ENCODE measurements around the gene WWP2.
"Not testable (repeated sequence)": the region's sequence is repeated elsewhere in the genome, so short reads cannot be mapped to it uniquely, and the experiment has no call there.

Gene WWP2

DNA sequence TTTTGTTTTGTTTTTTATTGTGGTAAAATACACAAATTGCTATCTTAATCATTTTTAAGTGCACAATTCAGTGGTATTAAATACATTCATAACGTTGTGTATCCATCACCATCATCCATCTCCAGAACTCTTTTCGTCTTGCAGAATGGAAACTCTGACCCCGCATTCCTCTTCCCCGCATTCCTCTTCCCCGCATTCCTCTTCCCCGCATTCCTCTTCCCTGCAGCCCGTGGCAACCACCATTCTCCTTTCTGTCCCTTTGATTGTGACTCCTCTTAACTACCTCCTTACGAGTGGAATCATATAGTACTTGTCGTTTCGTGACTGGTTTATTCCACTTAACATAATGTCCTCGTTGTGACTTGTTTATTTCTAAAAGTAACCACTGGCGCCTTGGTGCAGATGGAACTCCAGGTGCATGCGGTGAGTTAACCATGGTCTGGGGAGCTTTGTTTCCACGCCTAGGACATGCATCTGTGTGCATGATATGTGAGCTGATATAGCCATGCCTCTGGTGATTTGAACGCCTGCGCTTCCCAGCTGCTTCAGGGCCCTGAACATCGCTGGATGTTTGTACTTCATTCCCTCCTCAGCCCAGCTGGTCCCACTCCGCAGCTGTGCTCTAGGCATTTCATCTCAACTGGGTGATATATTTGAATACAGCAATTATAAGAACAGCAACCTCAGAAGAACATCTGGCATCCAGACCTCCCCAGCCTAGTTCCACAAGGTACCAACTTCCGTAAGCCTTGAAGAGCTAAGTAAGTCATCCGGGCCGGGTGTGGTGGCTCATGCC, 181.3 kb downstream of the WWP2 start:
- not testable (repeated sequence) for DNase-seq (ENCODE audit: low read depth)

DNA sequence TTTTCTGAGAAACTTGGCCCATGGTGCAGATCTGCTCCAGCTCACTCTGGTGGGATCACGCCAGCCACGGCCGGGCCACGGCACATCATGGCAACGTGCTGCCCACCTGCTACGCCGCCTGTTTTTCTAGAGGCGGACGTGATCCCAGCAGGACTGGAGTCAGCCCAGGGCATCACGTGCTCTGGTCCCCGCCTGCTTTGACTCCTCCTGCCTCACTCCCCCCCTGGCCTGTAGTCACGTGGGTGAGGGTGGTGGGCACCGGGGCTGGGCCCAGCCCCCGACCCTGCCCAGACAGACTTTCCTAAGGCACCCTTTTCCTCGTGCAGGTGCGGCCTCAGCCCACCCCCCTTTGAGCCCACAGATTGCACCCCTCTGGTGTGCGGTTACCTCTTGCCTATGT, 188.3 kb downstream of the WWP2 start:
- not testable (repeated sequence) for DNase-seq (ENCODE audit: low read depth)

GRCh38 chr16:69951017-69951671, 189.0 kb downstream of the WWP2 start, which contains the start of gene CLEC18A:
Gene CLEC18A, plus strand, starts transcription at chr16:69951334. Its CDS starts 33 bp downstream, at chr16:69951367.
- not testable (repeated sequence) for DNase-seq (ENCODE audit: low read depth)

DNA sequence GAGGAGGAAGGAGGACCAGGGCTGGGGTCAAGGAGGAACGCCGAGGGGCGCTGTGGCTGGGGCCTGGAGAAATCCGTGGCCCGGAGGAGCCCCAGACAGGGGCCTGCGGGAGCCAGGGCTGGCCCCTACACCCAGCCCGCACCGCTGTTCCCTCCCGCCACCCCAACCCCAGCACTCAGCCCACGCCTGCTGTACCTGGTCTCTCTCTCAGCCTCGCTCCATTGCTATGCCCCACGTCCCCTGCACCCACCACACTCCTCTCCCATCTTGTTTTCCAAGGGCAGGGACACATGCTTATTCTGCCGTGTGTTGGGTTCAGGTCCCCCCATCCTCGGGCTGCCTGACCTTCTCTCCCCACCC, 189.5 kb downstream of the WWP2 start:
- DNase-seq (ENCODE audit: low read depth): not testable (repeated sequence)

GRCh38 chr16:69952116-69952515, 190.0 kb downstream of the WWP2 start:
- not testable (repeated sequence) for DNase-seq (ENCODE audit: low read depth)

DNA sequence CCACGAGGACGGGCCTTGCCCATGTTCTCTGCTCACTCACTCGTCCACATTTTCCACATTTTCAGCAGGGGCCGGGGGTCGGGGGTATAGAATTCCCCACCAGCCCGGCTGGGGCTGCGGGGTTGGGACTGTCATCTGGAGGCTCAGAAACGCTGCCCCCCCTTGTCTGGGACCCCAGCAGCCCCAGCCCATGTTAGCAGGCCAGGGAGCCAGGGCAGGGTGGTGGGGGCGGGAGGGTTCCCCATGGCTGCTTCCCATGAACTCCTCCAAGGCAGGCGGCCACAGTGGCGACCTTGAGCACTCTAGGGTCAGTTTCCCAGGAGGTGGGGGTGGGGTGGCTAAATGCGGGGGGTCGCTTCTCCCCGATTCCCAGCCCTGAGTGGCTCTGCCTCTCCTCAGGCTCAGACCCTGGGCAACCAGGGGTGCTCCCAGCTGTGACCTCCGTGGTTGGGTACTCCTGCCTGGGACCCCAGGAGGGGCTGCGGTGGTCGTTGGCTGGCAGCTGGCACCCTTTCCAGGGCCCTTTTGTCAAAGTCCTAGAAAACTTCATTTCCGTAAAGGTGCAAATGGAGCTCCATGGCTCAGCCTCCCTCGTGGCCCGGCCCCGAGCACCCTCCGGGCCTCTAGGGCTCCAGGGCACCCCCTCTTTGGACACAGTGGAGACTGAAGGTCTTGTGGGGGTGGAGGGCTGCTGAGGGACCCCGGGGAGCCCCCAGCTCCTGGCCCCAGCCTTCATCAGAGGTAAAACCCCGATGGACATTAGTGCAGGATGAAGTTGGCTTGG, 190.6 kb downstream of the WWP2 start:
- not testable (repeated sequence) for DNase-seq (ENCODE audit: low read depth)

DNA sequence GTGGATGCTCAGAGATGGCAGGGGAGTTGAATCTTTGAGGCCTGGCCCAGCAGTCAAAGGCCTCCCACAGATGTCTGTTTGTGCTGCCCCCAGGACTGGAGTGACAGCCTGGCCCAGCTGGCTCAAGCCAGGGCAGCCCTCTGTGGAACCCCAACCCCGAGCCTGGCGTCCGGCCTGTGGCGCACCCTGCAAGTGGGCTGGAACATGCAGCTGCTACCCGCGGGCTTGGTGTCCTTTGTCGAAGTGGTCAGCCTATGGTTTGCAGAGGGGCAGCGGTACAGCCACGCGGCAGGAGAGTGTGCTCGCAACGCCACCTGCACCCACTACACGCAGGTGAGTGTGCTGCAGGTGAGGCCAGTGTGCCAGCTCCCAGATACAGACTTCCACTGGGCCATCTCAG, 192.1 kb downstream of the WWP2 start:
- not testable (repeated sequence) for DNase-seq (ENCODE audit: low read depth)

GRCh38 chr16:69963312-69963711, 201.2 kb downstream of the WWP2 start:
- DNase-seq (ENCODE audit: low read depth): not testable (repeated sequence)

DNA sequence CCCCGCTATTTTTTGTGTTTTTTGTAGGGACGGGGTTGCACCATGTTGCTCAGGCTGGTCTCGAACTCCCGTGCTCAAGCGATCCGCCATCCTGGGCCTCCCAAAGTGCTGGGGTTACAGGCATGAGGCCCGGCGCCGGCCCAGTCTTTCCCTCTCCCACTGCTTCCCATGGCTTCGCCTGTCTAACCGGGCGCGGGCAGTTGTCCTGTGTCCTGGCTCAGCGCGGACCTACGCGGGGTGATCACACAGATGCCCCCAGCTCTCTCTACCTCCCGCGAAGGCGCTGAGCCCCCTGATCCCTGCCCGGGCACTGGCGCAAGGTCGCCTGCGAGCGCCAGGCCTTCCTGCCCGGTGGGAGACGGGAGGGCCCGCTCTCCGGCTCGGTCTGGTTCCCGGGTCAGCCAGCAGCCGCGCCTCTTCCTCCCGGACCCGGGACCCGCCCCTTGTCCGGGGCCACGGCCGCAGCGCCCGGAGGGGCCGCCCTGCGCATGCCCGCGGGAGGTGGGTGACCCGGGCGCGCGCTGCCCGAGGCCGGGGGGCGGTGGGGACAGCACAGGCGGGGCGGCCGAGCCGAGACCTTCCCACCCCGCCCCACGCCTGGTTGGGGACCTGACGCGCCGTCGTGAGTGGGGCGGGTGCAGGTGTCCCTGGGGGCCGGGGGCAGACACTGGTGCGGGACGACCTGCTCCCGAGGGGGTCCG, 203.0 kb downstream of the WWP2 start:
- DNase-seq (ENCODE audit: low read depth): not testable (repeated sequence)

DNA sequence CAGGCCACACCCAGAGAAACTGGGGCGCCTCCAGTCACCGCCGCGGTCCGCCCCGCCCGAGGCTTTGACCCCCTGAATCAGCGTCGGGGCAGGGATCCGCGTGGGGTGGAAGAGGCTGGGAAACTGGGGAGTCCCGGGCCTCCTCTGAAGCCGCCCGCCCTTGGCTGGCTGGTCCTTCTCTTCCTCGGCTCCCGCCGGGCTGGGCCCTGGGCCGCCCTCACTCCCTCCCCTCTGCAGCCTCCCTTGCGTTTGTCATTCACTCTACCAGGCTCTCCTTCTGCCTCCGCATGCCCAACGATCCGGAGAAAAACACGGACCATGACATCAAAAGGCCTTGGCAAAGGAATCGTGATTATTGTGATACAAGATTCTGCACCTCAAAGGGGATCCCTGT, 203.5 kb downstream of the WWP2 start:
- not testable (repeated sequence) for DNase-seq (ENCODE audit: low read depth)

- not testable (repeated sequence) for DNase-seq (ENCODE audit: low read depth)
Measured at GRCh38 chr16:69967688-69968087, 205.6 kb downstream of the WWP2 start.

GRCh38 chr16:69968125-69968524, 206.0 kb downstream of the WWP2 start:
- DNase-seq (ENCODE audit: low read depth): not testable (repeated sequence)

DNA sequence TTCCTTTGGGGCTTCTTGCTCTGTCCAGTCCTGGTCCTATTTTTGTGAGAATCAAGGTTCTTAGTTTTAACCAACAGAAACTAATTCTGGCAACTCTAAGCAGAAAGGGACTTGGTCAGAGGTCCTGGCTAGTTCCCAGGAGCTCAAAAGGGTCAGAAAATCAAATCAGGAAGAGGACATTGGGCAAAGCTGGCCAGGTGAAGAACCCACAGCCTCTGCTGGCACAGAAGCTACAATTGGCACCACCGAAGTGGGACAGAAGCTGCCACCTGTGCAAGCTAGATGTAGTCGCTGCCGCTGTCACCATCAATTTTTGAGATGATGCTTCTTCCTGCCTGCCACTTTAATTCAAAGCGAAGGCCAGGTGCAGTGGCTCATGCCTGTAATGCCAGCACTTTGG, 207.5 kb downstream of the WWP2 start:
- not testable (repeated sequence) for DNase-seq (ENCODE audit: low read depth)

DNA sequence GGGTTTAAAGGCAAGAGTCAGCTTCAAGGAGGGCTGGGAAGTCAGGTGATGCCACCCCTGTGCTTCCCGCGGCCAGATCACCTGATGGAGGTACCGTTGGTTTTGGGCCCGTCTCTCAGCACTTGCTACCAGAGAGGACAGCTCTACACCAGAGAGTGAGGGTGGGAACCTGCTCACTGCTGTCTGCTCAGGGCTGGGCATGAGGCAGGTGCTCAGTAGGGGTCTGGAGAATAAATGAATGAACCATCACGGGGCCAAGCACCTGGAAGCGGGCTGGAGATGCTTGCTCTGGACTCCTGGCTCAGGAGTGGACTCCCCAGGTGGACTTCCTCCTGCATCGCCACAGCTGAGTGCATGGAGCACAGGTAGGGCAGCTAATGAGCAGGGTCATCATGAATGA, 210.0 kb downstream of the WWP2 start:
- DNase-seq (ENCODE audit: low read depth): not testable (repeated sequence)

- not testable (repeated sequence) for DNase-seq (ENCODE audit: low read depth)
Measured at GRCh38 chr16:69972935-69973334, 210.8 kb downstream of the WWP2 start.

DNA sequence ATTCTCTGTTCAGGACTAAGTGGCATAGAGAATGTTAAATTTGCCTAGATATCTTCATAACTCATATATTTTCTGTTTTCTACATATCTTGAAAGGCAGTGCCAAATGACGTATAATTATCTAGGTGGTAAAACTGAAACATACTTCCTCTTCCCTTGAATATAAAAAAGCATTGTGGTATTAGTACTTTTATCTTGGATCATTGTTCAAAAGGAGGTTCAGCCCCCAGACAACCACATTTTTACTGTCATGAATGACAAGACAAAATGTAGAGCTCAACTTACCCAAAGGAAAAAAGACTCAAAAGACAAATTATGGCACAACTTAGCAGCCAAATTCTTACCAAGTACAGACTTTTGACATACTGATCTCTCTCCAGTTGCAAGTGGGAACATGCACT, 223.1 kb downstream of the WWP2 start:
- not testable (repeated sequence) for DNase-seq (ENCODE audit: low read depth)

Data from iris pigment epithelial cell (primary cell).